SU-DHL-6 (cell line): Measurements from ENCODE around the gene WARS2.
"Not testable (repeated sequence)": the region's sequence is repeated elsewhere in the genome, so short reads cannot be mapped to it uniquely, and the experiment has no call there.

Experiments used
- H2AFZ ChIP-seq: fragments of 200-600 bp; sonication (generic); 2 replicates; pipeline ENCODE4 v1.6.1; 2014; ENCODE audit warnings: low read depth, mild to moderate bottlenecking, moderate library complexity, mixed read lengths, antibody characterized with exemption, low read length; ENCODE audit not compliant: severe bottlenecking
- H3F3A ChIP-seq: fragments of 200-600 bp; shearing (Covaris generic); 2 replicates; pipeline ENCODE4 v1.6.0; 2016; ENCODE audit warnings: antibody characterized with exemption, mild to moderate bottlenecking; ENCODE audit not compliant: insufficient read depth
- H3K27ac ChIP-seq: fragments of 200-600 bp; sonication (generic); 2 replicates; pipeline ENCODE4 v1.5.1; 2016; ENCODE audit warnings: low read depth, mild to moderate bottlenecking, low read length, moderate library complexity, mixed read lengths
- H3K27me3 ChIP-seq: fragments of 200-600 bp; sonication (generic), shearing (Covaris generic); 2 replicates; pipeline ENCODE4 v1.6.0; 2014; ENCODE audit warnings: mild to moderate bottlenecking, low read length
- H3K36me3 ChIP-seq: fragments of 200-600 bp; sonication (generic); 2 replicates; pipeline ENCODE4 v1.6.1; 2014; ENCODE audit warnings: mild to moderate bottlenecking, low read length, mixed read lengths
- H3K4me2 ChIP-seq: fragments of 300-600, 200-600 bp; shearing (Covaris generic), sonication (generic); 2 replicates; pipeline ENCODE4 v1.6.0; 2014; ENCODE audit warnings: low read length, low read depth, mild to moderate bottlenecking; ENCODE audit not compliant: poor library complexity, severe bottlenecking
- H3K4me3 ChIP-seq: fragments of 200-600 bp; sonication (generic); 2 replicates; pipeline ENCODE4 v1.5.1; 2014; ENCODE audit warnings: antibody characterized with exemption, low read length, mild to moderate bottlenecking, mixed read lengths; ENCODE audit not compliant: insufficient read depth, poor library complexity, severe bottlenecking
- H3K79me2 ChIP-seq: fragments of 200-600 bp; sonication (generic); 2 replicates; pipeline ENCODE4 v1.6.1; 2014; ENCODE audit warnings: mild to moderate bottlenecking, low read length, moderate library complexity; ENCODE audit not compliant: insufficient read depth
- H3K9ac ChIP-seq: fragments of 200-600 bp; sonication (generic); 2 replicates; pipeline ENCODE4 v1.7.0; 2014; ENCODE audit warnings: mild to moderate bottlenecking, low read length
- H3K9me2 ChIP-seq: fragments of 200-600 bp; sonication (generic); replicated peaks from 2 replicates; pipeline ENCODE4 v1.6.1; 2014; ENCODE audit warnings: low read length; ENCODE audit not compliant: insufficient read depth
- H3K9me3 ChIP-seq: fragments of 200-600 bp; sonication (generic); 2 replicates; pipeline ENCODE4 v1.6.1; 2014; ENCODE audit warnings: low read length, mixed read lengths; ENCODE audit not compliant: insufficient read depth
- H4K20me1 ChIP-seq: fragments of 200-600 bp; sonication (generic); 2 replicates; pipeline ENCODE4 v1.6.1; 2014; ENCODE audit warnings: low read depth, mild to moderate bottlenecking, antibody characterized with exemption, low read length, moderate library complexity, mixed read lengths
- CTCF ChIP-seq: fragments of 200-600 bp; sonication (generic); IDR thresholded peaks from one replicate; pipeline ENCODE4 v1.5.1; 2017; ENCODE audit warnings: antibody characterized with exemption, mild to moderate bottlenecking, low read length, moderate library complexity; ENCODE audit not compliant: insufficient read depth, poor library complexity, severe bottlenecking
- EZH2phosphoT487 ChIP-seq: fragments of 200-600 bp; sonication (generic), shearing (Covaris generic); conservative IDR thresholded peaks from 2 replicates; pipeline ENCODE4 v1.6.1; 2018; ENCODE audit warnings: mild to moderate bottlenecking, antibody characterized with exemption, low read length, moderate library complexity, mixed read lengths

Gene WARS2

GRCh38 chr1:119125874-119126273 is 14.6 kb downstream of the WARS2 start:
- Histone ChIP-seq H4K20me1 (no peaks in the 10 kb centered on the region), H3K9me3 (no peaks in the 10 kb centered on the region), H3K4me2 (no peak overlapping the region), H3F3A (no peaks in the 10 kb centered on the region), H3K27ac (no peak overlapping the region), H3K36me3 (no peaks in the 10 kb centered on the region), H3K9me2 (no peaks in the 10 kb centered on the region), H3K27me3 (no peaks in the 10 kb centered on the region), H3K4me3 (no peak overlapping the region), H3K9ac (no peak overlapping the region), H3K79me2 (0 out of 2 replicates have a peak, but pooled peaks cover 5% of the 10 kb centered on the region), H2AFZ (no peak overlapping the region)
- TF ChIP-seq EZH2phosphoT487 (no peak), CTCF (no peak)

GRCh38 chr1:119124764-119125163 is 15.7 kb downstream of the WARS2 start:
- Histone ChIP-seq H3K9me2 (no peaks in the 10 kb centered on the region), H3F3A (no peaks in the 10 kb centered on the region)

GRCh38 chr1:119121872-119122271 is 18.6 kb downstream of the WARS2 start:
- not testable (repeated sequence) for H3K9me3 ChIP-seq, H3K4me2 ChIP-seq

More at GRCh38 chr1:119124764-119125163, 15.7 kb downstream of the WARS2 start:
- no peaks in the 10 kb centered on the region for H3K9me3 ChIP-seq
- no peak overlapping the region for H2AFZ ChIP-seq
- H3K27ac ChIP-seq: no peak overlapping the region
- H3K27me3 ChIP-seq: no peaks in the 10 kb centered on the region
- H4K20me1 ChIP-seq: no peaks in the 10 kb centered on the region
- no peaks in the 10 kb centered on the region for H3K36me3 ChIP-seq
- H3K4me2 ChIP-seq: no peak overlapping the region
- no peak overlapping the region for H3K4me3 ChIP-seq
- H3K79me2 ChIP-seq: 0 out of 2 replicates have a peak, but pooled peaks cover 5% of the 10 kb centered on the region
- TF ChIP-seq EZH2phosphoT487 (no peak), CTCF (no peak)
- H3K9ac ChIP-seq: no peak overlapping the region

GRCh38 chr1:119116725-119117124 is 23.7 kb downstream of the WARS2 start:
- H3K36me3 ChIP-seq: no peaks in the 10 kb centered on the region

More at GRCh38 chr1:119121872-119122271, 18.6 kb downstream of the WARS2 start:
- not testable (repeated sequence) for H3F3A ChIP-seq, H3K4me3 ChIP-seq, H3K79me2 ChIP-seq, H3K9me2 ChIP-seq, H3K27me3 ChIP-seq, H3K9ac ChIP-seq, H4K20me1 ChIP-seq, H3K27ac ChIP-seq, H2AFZ ChIP-seq, H3K36me3 ChIP-seq

More at GRCh38 chr1:119116725-119117124, 23.7 kb downstream of the WARS2 start:
- H3K4me2 ChIP-seq: no peak overlapping the region
- H3K27ac ChIP-seq: no peak overlapping the region
- H2AFZ ChIP-seq: no peak overlapping the region
- no peaks in the 10 kb centered on the region for H3K27me3 ChIP-seq
- H3F3A ChIP-seq: no peaks in the 10 kb centered on the region
- no peak for TF ChIP-seq EZH2phosphoT487
- TF ChIP-seq CTCF: no peak
- H3K9ac ChIP-seq: no peak overlapping the region
- H3K4me3 ChIP-seq: no peak overlapping the region
- H3K9me3 ChIP-seq: no peaks in the 10 kb centered on the region
- no peaks in the 10 kb centered on the region for H3K79me2 ChIP-seq
- H3K9me2 ChIP-seq: no peaks in the 10 kb centered on the region
- H4K20me1 ChIP-seq: no peaks in the 10 kb centered on the region
